Measurements from ENCODE around the gene CFAP46.
A peak's percentile ranks its signal among the peaks of the same experiment; 100 is the strongest.

Gene CFAP46

GRCh38 chr10:132948351-132948750 is 6.0 kb upstream of the CFAP46 start:
- WGBS, 2 experiments (ENCODE audit: insufficient coverage in 2 of 2) = 82 to 86% methylated on average over 10 of the region's 10 CpGs
- no peaks in the 10 kb centered on the region for H3K36me3 ChIP-seq (ENCODE audit: control insufficient read depth, insufficient read depth, low read length)

GRCh38 chr10:132947843-132948242 is 5.5 kb upstream of the CFAP46 start:
- WGBS, 2 experiments (ENCODE audit: insufficient coverage in 2 of 2) = 82% methylated on average over 6 of the region's 6 CpGs
- H3K4me1 ChIP-seq (ENCODE audit: control insufficient read depth, insufficient read depth, low read length, poor library complexity, severe bottlenecking) = no peaks in the 10 kb centered on the region
- H3K9me3 ChIP-seq (ENCODE audit: control insufficient read depth, low read length) = no peaks in the 10 kb centered on the region
- H3K27ac ChIP-seq (ENCODE audit: low read depth, low read length, severe bottlenecking) = no peak overlapping the region
- no peaks in the 10 kb centered on the region for H3K36me3 ChIP-seq (ENCODE audit: control insufficient read depth, insufficient read depth, low read length)
- H3K4me3 ChIP-seq (ENCODE audit: extremely low read depth, insufficient read depth, low read length, poor library complexity, severe bottlenecking) = no peak overlapping the region

More at GRCh38 chr10:132948351-132948750, 6.0 kb upstream of the CFAP46 start:
- Histone ChIP-seq H3K4me3 (ENCODE audit: extremely low read depth, insufficient read depth, low read length, poor library complexity, severe bottlenecking) (no peak overlapping the region), H3K9me3 (ENCODE audit: control insufficient read depth, low read length) (no peaks in the 10 kb centered on the region), H3K4me1 (ENCODE audit: control insufficient read depth, insufficient read depth, low read length, poor library complexity, severe bottlenecking) (no peaks in the 10 kb centered on the region), H3K27ac (ENCODE audit: low read depth, low read length, severe bottlenecking) (no peak overlapping the region)

DNA sequence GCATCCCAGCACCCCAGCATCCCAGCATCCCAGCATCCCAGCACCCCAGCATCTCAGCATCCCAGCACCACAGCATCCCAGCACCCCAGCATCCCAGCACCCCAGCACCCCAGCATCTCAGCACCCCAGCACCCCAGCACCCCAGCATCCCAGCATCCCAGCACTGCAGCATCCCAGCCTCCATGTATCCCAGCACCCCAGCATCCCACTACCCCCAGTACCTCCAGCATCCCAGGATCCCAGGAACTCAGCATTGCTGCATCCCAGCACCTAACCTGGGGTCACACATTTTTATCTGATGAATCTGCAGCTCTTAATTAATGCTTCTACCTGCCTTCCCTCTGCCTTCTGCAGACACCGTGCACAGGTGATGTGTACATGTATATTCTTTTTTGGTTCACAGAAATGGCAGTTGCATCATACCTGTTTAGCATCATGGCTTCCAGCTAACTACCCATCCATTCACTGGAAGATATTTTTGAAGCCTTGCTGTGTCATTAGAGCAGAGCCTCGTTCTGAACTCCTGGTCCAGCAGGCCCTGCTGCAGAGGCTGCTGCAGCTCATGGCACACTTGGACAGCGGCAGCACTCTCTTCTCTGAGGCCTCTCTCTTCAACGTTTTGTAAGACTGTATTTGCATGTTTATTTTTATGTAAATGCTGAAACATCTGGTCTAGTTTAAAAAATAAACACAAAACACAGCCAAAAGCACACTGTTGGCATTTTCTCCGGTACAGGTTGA is 4.6 kb upstream of the CFAP46 start:
- 50 to 71% methylated on average over 3 of the region's 5 CpGs for WGBS, 2 experiments (ENCODE audit: insufficient coverage in 2 of 2)
- Histone ChIP-seq H3K9me3 (ENCODE audit: control insufficient read depth, low read length) (no peaks in the 10 kb centered on the region), H3K36me3 (ENCODE audit: control insufficient read depth, insufficient read depth, low read length) (no peaks in the 10 kb centered on the region), H3K4me1 (ENCODE audit: control insufficient read depth, insufficient read depth, low read length, poor library complexity, severe bottlenecking) (no peaks in the 10 kb centered on the region), H3K27ac (ENCODE audit: low read depth, low read length, severe bottlenecking) (no peak overlapping the region), H3K4me3 (ENCODE audit: extremely low read depth, insufficient read depth, low read length, poor library complexity, severe bottlenecking) (no peak overlapping the region)

DNA sequence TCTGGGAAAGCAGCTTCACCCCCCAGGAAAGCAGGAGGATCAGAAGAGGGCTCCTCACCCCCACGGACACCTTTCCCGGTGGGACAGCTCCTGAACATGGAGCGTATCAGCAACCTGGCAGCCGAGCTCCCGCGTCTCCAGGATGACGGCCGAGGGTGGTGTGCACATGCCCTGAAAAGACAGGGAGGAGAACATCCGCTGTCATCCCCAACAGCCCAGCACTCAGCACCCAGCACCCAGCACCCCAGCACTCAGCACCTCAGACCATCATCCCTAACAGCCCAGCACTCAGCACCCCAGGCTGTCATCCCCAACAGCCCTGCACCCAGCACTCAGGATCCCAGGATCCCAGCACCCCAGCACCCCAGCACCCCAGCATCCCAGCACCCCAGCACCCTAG is 3.9 kb upstream of the CFAP46 start:
- H3K27ac ChIP-seq (ENCODE audit: low read depth, low read length, severe bottlenecking) = no peak overlapping the region
- no peaks in the 10 kb centered on the region for H3K36me3 ChIP-seq (ENCODE audit: control insufficient read depth, insufficient read depth, low read length)
- 94 to 95% methylated on average over 4 to 9 of the region's 9 CpGs for WGBS, 2 experiments (ENCODE audit: insufficient coverage in 2 of 2)
- H3K4me1 ChIP-seq (ENCODE audit: control insufficient read depth, insufficient read depth, low read length, poor library complexity, severe bottlenecking) = no peaks in the 10 kb centered on the region
- no peaks in the 10 kb centered on the region for H3K9me3 ChIP-seq (ENCODE audit: control insufficient read depth, low read length)
- no peak overlapping the region for H3K4me3 ChIP-seq (ENCODE audit: extremely low read depth, insufficient read depth, low read length, poor library complexity, severe bottlenecking)

DNA sequence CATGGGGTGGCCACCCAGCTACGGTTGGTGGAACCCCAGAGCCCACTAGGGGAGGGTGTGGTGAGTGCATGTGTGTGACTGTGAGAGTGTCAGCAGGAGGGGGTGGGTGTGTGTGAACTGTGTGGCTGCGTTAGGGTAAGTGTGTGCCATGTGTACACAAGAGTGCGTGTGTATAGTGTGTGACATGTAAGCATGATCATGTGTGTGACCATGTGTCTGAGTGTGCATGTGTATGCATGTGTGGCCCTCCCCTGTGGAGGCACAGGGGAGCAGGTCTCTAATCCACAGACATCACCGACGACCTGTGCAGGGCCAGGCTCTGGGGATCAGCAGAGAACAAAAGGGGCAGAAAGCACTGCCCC is 3.5 kb upstream of the CFAP46 start:
- H3K36me3 ChIP-seq (ENCODE audit: control insufficient read depth, insufficient read depth, low read length) = no peaks in the 10 kb centered on the region
- no peaks in the 10 kb centered on the region for H3K9me3 ChIP-seq (ENCODE audit: control insufficient read depth, low read length)
- H3K4me1 ChIP-seq (ENCODE audit: control insufficient read depth, insufficient read depth, low read length, poor library complexity, severe bottlenecking) = no peaks in the 10 kb centered on the region
- H3K27ac ChIP-seq (ENCODE audit: low read depth, low read length, severe bottlenecking) = no peak overlapping the region
- 80 to 84% methylated on average over 5 of the region's 5 CpGs for WGBS, 2 experiments (ENCODE audit: insufficient coverage in 2 of 2)
- no peak overlapping the region for H3K4me3 ChIP-seq (ENCODE audit: extremely low read depth, insufficient read depth, low read length, poor library complexity, severe bottlenecking)

DNA sequence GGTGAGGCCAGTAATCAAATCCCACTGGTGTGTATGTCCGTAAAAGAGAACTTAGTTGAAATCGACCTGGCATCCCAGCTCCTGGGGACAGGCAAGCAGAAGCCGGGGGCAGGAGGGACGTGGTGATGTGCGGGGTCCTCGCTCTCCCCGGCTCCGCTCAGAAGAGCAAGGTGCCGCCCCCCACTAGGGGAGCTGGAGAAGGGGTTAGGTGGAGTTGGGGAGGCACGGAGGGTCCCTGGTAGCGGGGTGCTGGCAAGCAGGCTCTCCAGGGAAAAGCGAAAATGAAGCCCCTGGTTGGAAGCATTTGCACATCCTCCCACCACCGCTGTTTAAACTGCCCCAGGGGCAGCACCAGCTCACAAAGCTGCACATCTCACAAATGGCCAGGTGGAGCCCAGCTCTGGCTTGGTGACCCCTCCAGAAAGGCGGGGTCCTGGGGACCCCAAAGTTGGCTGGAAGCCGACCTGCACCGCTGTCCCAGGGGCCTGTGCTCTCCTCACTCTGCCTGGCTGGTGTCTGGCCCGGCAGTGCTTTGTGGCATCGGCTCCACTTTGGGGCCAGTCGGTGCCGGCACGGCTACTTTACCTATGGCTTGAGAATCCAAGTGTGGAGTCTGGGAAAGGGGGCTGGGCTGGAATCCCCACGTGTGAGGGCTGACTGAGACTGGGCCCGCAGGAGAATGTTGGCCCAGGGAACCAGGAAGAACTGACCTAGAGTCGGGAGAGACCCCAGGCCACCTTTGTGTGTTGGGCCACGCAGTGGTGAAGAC is 2.9 kb upstream of the CFAP46 start:
- Histone ChIP-seq H3K36me3 (ENCODE audit: control insufficient read depth, insufficient read depth, low read length) (no peaks in the 10 kb centered on the region), H3K9me3 (ENCODE audit: control insufficient read depth, low read length) (no peaks in the 10 kb centered on the region), H3K4me3 (ENCODE audit: extremely low read depth, insufficient read depth, low read length, poor library complexity, severe bottlenecking) (no peak overlapping the region), H3K27ac (ENCODE audit: low read depth, low read length, severe bottlenecking) (no peak overlapping the region), H3K4me1 (ENCODE audit: control insufficient read depth, insufficient read depth, low read length, poor library complexity, severe bottlenecking) (no peaks in the 10 kb centered on the region)
- 80 to 87% methylated on average over 19 to 20 of the region's 25 CpGs for WGBS, 2 experiments (ENCODE audit: insufficient coverage in 2 of 2)

- no peaks in the 10 kb centered on the region for H3K9me3 ChIP-seq (ENCODE audit: control insufficient read depth, low read length)
- no peak overlapping the region for H3K4me3 ChIP-seq (ENCODE audit: extremely low read depth, insufficient read depth, low read length, poor library complexity, severe bottlenecking)
- no peaks in the 10 kb centered on the region for H3K4me1 ChIP-seq (ENCODE audit: control insufficient read depth, insufficient read depth, low read length, poor library complexity, severe bottlenecking)
- H3K27ac ChIP-seq (ENCODE audit: low read depth, low read length, severe bottlenecking) = no peak overlapping the region
- H3K36me3 ChIP-seq (ENCODE audit: control insufficient read depth, insufficient read depth, low read length) = no peaks in the 10 kb centered on the region
- 87 to 89% methylated on average over 17 to 18 of the region's 18 CpGs for WGBS, 2 experiments (ENCODE audit: insufficient coverage in 2 of 2)
Measured at GRCh38 chr10:132944510-132944909, 2.1 kb upstream of the CFAP46 start.

DNA sequence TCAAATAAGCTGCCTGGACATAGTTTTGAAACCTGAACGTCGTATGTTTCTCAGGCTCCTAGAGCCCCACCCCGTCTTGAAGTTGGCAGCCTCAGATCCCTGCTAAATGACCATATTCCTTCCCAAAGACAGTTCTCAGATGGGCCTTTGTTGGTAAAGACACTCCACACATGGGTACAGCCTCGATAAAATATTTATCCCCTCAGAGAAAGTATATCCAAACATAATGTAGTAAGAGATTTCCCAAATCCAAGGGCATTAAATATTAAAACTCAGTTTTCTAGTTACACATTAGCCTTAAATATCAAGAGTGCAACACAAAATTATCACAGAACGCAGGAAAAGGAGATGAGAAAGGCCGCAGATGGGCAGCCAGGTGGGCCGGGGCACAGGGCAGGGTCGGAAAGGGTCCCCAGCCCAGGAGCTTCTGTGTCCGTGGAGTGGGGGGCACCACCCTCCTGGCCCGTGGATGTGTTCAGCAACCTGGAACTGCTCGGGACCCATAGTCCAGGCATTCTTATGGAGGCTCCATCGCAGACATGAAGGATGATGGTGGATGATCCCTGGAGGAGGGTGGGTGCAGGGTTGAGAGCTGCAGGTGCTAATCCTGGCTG is 1.5 kb upstream of the CFAP46 start:
- Histone ChIP-seq H3K36me3 (ENCODE audit: control insufficient read depth, insufficient read depth, low read length) (no peaks in the 10 kb centered on the region), H3K4me3 (ENCODE audit: extremely low read depth, insufficient read depth, low read length, poor library complexity, severe bottlenecking) (no peak overlapping the region), H3K4me1 (ENCODE audit: control insufficient read depth, insufficient read depth, low read length, poor library complexity, severe bottlenecking) (no peaks in the 10 kb centered on the region), H3K27ac (ENCODE audit: low read depth, low read length, severe bottlenecking) (no peak overlapping the region), H3K9me3 (ENCODE audit: control insufficient read depth, low read length) (no peaks in the 10 kb centered on the region)
- 92 to 93% methylated on average over 9 to 10 of the region's 12 CpGs for WGBS, 2 experiments (ENCODE audit: insufficient coverage in 2 of 2)

- Histone ChIP-seq H3K4me3 (ENCODE audit: extremely low read depth, insufficient read depth, low read length, poor library complexity, severe bottlenecking) (peak overlapping the region; percentile 55), H3K4me1 (ENCODE audit: control insufficient read depth, insufficient read depth, low read length, poor library complexity, severe bottlenecking) (no peaks in the 10 kb centered on the region), H3K9me3 (ENCODE audit: control insufficient read depth, low read length) (no peaks in the 10 kb centered on the region), H3K27ac (ENCODE audit: low read depth, low read length, severe bottlenecking) (no peak overlapping the region), H3K36me3 (ENCODE audit: control insufficient read depth, insufficient read depth, low read length) (no peaks in the 10 kb centered on the region)
- WGBS, 2 experiments (ENCODE audit: insufficient coverage in 2 of 2) = 62 to 70% methylated on average over 39 to 40 of the region's 43 CpGs
Measured at GRCh38 chr10:132943058-132943790, 854 bp upstream of the CFAP46 start.

DNA sequence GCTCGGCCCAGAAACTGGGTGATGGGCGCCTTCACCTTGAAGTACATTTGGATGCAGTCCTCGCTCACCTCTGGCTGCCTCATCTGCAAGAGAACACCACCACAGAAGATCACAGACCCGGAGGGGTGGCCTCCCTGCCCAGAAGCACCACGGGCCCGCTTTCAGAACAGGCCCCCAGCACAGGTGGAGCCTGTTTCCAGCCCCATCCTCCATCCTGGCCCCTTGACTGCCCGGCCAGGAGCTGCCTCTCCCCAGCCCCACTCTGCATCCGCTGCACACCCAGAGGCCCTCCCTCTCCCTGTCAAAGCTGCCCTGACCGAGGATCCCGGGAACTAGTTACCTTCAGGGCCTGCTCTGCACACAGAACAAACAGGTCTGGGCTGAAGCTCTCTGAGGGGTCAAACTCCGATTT is 724 bp downstream of the CFAP46 start:
- no peak overlapping the region for H3K27ac ChIP-seq (ENCODE audit: low read depth, low read length, severe bottlenecking)
- H3K4me3 ChIP-seq (ENCODE audit: extremely low read depth, insufficient read depth, low read length, poor library complexity, severe bottlenecking) = peak overlapping the region; percentile 55
- no peaks in the 10 kb centered on the region for H3K4me1 ChIP-seq (ENCODE audit: control insufficient read depth, insufficient read depth, low read length, poor library complexity, severe bottlenecking)
- no peaks in the 10 kb centered on the region for H3K36me3 ChIP-seq (ENCODE audit: control insufficient read depth, insufficient read depth, low read length)
- no peaks in the 10 kb centered on the region for H3K9me3 ChIP-seq (ENCODE audit: control insufficient read depth, low read length)
- 71 to 76% methylated on average over 9 to 11 of the region's 11 CpGs for WGBS, 2 experiments (ENCODE audit: insufficient coverage in 2 of 2)

Measured in mesodermal cell (in vitro differentiated cells).